Left renal pelvis (tissue), 4 donors: ENCODE data around the gene GPR158. TPM values are rescaled to one million over a fixed set of nuclear protein-coding genes. Genes with fewer than 3 reads are reported as not detected.
A peak's percentile ranks its signal among the peaks of the same experiment; 100 is the strongest.

Experiments
- DNase-seq, 4 donors: peaks; one replicate each; pipeline ENCODE4 v3.0.0-alpha.2; 2013; ENCODE audit warnings: low read depth in 4 of 4, low spot score in 3 of 4
- polyA plus RNA-seq, 4 donors: library from polyadenylated mRNA; unstranded; fragments of 120-200 nt; gene quantifications; one replicate each; pipeline ENCODE4 v1.2.1, GENCODE V29; 2013; ENCODE audit not compliant: insufficient read length in 4 of 4

The GPR158 gene
- polyA plus RNA-seq, 4 donors = 0.26 to 0.49 (median 0.35) TPM

DNA sequence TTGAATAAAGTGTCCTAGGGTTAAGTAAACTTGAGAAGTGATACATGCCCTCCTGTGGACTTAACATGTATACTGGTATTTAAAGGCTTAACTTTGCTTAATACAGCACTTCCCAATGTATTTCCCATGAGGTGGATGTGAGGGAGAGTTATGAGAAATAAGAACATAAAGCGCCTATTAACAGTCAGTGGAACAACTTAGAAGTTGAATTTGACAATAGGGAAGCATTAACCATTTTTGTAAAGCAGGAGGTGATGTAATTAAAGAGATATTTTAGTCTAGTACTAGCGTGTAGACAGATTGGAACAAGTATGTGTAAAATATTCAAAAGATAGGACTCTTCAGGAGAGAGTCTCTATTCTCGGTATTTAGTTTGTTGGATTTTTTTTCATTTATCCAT is 322.4 kb downstream of the GPR158 start:
- no peak for DNase-seq

DNA sequence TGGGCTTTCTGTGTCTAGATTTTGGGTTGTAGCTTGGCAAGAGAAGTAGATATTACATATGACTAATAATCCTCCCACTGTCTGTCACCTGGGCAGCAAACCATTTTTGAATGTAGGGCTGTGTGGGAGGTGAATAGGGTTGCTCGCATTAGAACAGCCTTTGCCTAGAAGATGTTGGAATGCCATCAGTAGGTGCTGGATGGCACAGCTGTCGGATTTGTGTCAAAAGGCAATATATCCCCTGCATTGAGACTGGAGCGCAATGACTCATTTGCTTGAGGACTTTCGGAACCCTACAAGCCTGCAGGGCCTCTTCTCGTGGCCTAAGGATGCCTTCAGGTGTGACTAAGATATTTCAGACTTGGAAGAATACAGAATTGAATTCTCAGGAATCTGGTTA is 323.8 kb downstream of the GPR158 start:
- no peak for DNase-seq

DNA sequence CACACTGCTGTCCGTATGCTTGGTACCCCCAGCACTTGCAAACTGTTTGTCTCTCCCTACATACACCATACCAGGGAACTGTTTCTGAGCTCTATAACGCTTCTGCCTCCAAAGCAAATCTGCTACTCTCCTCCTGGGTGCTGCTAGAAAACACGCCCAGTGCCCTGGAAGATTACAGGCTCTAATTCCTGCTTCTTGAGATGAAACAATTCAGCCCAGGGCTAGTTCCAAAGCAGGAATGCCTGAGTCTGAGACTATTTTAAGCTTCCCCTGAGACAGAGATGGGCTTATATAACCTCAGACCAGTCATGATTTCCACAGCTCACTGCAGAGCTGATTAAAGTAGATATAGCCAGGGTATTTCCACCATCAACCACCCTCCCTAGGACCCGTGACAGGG is 327.1 kb downstream of the GPR158 start:
- DNase-seq = no peak

DNA sequence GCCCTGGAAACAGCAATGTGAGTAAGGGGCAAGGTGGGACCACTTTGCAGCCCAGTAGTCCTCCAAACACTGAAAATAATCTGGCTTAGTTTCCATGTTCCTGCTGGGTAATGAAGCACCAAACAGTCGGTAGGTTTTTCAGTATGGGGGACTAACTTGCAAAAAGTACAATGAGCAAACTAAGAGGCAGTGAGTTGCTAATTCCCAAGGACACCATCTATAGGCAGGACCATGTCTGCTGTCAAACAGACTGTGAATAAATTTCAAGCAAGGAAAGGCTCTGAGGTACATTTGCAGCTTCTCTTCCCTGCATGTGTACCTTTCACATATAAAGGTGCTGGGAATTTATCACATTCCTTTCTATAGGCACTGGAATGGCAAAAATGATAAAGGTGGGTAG is 327.7 kb downstream of the GPR158 start:
- no peak for DNase-seq

DNA sequence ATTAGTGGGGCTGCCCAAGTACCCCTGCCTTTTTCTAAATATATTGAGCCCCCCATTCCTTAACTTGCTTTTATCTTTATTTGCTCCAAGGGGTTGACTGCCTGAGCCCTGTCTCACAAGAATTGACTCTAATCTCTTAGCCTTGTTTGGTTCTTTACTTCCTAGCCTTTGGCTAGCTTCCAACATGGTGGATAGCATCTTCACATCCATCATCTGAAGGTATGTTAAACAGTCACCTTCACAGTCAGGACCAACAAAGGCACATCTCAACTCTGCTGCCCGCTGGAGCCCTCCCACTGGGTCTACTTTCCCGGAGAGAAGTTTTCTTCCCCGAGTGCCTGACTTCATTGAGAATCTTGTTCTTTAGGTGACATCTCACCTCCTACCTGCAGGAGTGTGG is 329.5 kb downstream of the GPR158 start:
- DNase-seq = no peak

DNA sequence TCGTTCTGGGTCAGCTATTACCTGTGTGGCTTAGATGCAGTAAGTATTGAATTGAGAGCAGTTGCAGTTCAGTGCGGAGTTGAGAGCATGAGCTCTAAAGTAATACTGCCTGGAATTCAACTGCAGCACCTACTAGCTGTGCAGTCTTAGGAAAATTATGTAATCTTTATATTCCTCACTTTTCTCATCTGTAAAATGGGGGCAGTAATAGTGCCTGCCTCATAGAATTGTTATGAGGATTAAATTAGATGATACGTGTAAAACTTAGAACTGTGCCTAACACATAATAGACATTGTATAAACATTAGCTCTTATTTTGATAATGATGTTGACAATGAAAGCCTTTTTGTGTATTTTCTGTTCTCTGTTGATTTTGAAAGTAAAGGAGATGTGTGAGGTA is 330.0 kb downstream of the GPR158 start:
- no peak for DNase-seq

DNA sequence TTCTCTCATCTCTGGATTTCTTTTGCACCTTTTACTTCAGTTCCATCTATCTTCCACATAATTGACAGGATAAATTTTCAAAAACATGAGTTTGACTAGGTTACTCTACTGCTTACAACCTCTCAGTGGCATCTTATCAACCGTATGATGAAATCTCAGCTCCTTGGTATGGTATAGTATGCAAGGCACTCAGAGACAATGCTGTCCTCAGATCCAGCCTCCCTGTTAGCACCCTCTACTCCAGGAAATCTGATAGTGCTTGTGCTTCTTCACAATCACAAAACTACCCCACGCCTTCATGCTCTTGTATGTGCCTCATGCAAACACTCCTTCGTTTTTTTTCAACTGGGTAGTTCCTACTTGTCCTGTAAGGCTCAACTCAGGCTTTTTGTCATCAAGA is 330.7 kb downstream of the GPR158 start:
- no peak for DNase-seq

DNA sequence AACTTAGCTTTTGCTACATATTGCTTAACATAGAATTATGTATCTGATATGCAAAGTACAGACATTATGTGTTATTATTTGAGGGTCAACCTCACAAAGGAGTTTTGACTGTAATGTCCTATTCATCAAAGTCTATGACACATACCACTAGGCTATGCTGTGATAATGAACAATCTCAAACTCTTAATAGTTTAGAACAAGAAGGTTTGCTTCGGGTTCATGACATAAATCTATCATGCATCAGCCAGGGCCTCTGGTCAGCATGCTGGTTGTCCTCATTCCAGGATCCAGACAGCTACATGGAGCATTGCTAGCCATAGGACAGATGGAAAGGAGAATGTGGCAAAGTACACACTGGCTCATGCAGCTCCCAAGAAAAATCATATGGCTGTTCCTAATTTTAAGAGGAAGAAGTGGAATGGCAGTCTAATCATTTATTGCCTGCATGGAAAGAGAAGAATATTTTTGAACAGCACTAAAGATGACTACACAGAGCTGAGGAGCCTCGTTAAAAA is 332.1 kb downstream of the GPR158 start:
- no peak for DNase-seq

DNA sequence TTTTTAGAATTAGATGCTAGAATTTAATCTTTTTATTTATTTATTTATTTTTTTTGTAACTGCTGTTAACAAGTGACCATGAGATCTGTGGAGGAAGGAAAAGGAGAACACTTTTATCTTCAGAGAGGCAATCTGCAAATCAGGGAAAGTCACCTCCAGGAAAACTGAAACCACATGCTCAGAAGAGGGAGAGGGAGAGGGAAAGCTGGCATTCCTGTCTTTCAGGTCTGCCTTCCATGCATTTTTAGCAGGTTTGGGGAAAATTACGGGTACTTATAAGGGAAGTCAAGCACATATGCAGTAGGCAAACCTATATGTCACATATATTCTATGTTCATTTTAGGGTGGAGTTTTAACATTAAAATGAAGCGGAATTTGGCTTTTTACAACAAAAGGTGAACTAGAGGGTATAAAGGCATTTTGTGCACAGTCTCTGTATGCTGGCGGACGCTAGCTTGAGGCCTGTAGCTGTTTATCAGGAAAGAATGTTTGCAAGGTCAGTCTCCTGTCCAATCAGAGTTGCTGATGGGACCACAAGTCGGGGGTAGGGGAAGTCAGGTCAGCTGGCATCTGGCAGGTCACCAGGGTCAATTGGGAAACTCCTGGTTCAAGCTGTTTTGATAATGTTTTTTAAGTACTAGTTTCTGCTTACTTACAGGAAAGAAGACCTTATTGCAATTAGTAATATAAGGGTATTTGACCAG is 333.5 kb downstream of the GPR158 start:
- DNase-seq = no peak

DNA sequence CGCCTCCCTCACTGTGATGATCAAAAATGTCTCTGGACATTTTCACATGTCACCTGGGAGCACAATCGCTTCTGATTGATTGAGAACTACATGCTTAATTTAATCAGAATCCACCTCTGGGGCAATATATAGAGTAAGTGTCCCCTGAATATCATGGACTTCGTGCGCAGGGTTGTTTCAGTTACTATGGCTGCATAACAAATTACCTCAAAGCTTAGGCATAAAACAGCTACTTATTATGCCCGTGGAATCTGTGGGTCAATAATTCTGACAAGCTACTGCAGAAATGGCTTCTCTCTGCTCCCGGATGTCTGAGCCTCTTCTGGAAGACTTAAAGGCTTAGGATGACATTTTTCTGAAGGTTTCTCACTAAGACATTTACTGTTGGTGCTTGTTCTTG is 334.4 kb downstream of the GPR158 start:
- DNase-seq = no peak

DNA sequence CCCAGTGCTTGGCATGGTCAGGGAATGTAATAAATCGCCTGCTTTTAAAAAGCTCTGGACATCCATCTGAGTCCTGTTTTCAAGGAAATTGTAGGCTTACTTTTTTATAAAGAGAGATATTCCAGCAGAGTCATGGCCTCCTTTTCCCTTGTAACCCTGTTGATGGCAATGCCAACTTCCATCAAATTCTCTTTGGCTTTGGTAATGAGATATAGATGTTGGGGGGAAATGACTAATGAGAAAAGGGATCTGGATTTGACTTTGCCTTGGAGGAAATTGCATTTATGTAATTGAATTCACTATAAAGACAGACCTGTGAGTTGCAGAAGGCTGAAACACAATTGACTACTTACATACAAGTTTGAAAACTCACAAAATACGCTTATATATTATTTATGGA is 347.5 kb downstream of the GPR158 start:
- DNase-seq = no peak

DNA sequence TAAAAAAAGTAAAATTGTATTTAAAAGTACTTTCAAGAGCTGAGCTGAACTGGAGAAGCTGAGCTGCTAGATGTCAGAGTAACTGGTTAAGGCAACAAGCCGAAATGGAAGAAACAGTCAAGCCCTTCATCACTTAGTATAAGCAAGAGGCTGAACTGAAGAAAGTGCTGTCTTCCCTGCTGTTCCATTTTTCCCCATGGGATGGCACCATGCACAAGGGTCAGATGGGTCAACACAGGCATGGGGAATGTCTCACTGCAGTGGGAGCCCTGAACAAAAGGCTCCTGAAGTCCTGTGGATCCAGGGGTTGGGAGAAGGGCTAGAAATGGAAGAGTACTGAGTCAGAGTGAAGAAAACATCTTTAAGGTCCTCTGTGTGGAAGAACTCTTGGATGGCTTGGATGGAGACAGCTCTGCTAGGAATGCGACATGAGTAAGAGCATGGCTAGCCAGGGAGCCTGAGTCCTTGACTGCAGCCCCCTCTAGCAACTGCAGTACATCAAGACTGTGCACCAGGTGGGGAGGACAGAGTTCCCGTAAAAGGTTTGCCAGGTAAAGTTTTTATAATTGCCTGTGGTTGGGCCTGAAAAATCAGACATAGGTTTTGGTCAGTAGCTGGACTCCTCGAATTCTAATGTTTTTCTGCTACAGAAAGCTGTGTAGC is 348.3 kb downstream of the GPR158 start:
- no peak for DNase-seq

DNA sequence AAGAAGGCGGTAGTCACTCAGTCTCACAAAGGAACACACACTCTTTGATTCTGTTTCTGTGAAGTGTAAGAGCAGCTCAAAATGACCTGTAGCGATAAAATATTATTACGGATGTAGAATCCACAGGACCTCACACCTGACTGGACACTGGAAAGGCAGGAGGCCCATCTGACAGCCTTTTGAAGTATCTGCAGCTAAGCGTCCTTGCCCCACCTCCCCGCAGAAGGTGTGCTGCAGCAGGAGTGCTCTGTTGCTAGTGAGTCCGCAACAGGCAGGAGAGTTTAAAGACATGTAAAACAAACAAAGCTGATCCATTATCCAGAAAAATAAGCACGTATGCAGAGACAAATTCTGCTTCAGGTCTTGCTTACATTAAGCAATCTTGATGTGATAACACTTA is 355.5 kb downstream of the GPR158 start:
- no peak for DNase-seq

DNA sequence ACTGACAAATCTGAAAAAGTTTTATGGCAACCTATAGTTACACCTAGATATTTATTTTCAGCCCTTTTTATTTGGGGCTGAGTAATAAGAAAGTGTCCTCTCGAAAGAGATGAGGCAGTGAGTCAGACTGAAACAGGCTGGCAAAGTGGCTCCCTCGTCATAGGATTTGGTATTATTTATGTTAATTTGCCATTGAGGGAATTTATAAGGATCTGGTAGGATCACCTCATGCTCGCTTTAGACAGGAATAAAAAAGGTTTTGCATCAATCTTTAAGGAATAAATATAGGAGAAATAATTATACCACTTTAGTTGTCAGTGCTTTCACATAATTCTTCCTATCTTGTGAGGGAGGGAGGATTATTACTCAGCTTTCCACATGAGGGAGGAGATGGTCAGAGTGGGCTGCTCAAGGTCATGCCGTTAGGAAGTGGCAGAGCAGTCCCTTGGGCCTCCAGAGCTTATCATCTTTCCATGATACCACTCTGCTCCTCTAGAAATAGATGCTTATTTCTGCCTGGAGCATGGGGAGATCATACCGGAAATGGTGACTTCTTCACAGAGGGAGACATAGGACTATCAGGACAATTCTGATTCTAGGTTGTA is 356.8 kb downstream of the GPR158 start:
- DNase-seq = no peak

DNA sequence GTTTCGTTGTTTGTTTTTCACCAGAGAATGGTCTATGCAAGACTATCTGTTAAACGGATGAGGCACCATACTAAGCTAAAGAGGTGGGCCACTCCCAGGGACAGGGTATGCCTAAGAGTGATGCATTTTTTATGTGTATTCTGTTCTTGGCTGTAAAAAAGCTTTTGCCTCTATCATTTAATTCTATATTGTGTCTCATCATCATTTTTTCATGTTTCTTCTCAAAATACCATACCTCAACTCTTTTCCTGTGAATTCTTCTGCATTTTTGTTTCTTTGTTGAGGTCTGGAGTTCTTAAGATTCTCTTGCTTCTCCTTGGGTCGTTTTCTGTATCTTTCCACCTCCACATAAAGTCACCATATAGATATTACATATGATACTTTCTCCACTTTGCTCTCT is 357.4 kb downstream of the GPR158 start:
- no peak for DNase-seq

DNA sequence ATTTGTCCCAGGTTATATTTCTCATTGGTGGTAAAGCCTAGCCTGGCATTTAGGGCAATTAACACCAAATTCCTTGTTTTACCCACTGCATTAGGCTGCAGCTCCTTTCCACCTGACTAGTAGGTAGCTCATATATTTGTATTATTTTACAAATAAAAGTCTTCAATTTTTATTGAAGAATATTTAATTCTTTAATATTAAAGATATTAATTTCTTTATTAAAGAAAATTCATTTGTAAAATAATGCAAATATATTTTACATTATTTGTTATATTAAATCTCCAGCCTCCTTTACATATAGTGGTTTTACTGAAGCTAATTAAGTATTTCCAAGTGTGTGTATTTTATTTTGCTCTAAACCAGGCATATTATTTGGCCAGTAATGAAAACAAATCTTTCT is 361.2 kb downstream of the GPR158 start:
- no peak for DNase-seq

DNA sequence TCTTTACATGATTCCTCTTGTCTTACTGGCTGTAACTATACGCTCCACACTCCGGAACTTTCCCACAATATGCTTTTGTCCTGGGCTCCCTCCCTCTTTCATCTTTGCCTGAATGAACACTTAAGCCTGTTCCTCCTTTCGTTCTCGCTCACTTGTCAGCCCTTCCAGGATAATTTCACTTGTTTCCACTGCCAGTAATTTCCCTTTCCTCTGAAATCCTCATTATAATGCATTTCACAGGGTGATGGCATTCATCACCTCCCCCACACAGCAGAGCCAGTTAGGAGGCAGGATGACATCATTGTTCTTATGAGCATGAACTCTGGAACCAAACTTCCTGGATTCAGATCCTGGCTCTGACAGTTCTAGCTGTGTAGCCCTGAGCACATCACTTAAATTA is 372.6 kb downstream of the GPR158 start:
- DNase-seq = peak in 2 of 4 donors; percentile 3 to 7

DNA sequence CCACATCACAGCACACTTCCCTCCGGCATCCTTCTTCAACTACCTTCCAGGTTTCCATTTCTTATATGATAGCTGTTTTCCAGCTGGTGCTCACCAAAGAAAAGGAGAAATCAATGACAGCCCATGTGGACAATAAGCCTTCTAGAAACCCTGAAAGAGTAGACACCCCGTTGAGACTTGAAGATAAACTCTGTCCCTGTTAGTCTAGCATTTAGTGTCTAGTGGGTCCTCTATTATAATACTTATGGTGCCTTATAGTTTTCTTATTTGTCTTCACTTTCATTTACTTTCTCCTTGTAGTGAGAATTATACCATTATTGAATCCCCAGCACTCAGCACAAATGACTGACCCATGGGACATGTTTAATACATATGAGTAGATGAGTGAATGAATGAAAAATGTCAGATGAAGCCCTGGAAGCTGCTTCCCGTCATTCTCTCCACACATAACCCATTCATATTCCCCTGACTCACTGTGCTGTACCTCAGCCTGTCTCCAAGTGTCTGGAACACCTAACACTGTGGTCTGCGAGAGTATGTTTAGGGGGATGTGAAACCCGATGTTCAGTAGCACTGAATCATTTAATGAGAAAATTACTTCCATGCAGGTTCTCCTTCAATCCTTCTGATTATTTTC is 377.6 kb downstream of the GPR158 start:
- DNase-seq = no peak

DNA sequence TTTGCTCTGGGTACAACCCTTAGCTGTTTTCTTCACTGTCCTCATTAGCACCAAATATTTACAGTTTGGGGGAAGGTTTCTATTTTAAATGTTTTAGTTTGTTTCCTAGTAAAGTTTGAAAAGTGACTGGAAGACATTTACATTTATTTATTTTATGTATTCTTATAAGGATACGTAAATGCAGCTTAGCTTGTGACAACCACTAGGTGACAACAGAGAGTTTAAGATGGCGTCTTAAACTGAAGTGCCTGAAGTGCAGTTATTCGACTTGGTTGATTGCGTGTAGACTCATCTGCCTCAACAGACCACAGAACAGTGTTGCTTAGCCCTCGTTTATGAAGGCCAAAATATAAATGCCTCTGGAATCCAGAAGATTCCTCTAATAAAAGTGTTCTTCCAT is 381.1 kb downstream of the GPR158 start:
- no peak for DNase-seq

DNA sequence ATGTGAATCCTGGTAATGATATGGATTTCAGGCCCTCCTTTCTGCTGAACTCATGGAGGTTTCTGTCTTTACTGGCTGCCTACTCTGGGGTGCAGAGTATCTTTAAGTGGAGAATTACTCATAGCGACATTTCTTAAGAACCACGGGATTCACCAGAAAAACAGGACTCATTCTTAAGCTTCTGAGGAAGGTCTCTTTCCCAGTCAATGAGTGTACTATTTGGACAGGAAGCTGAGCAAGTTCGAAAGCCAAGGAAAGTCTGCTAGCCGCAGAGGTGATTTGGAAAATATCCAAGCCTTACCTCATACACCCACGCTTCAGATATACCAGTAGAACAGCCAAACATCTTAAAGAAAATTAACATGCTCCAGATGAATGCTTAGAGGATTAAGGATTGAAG is 381.7 kb downstream of the GPR158 start:
- peak in 1 of 4 donors; percentile 6 for DNase-seq

DNA sequence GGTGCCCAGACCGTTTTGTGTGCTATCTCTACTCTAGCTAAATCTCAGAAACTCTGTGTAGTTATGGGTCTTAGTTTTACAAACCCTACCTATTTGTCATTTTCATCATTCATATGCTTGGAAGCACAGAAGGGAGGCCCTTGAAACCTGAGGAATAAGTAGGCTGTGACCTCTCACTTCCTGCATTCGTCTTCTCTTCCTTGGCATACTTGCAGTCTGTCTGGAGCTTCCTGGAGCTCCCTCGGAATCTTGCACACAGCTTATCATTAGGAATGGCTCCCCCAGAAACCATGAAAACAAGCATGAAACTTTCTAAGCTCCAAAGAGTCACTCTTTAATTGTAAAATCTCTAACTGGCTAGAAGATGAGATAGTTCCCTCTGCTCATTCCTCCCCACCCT is 382.3 kb downstream of the GPR158 start:
- DNase-seq = no peak

DNA sequence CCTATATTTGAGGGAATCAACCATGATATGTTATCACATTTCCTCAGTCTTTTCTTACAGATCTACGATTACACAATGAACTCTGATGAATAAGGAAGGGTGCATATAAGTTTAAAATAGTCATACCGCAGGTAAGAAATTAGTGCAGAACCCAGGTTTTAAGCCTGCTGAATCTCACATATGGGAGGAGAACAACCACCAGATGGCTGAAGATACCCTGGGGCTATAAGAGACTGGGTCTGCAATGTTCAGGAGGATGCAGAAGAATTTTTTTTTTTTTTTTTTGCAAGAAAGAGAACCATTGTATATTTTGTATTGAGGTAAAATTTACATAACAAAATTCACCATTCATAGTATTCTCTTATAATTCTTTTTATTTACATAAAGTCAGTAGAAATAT is 387.0 kb downstream of the GPR158 start:
- DNase-seq = no peak
